Trophoblast cell (in vitro differentiated cells and primary cell): ENCODE data around the gene GBE1.
A peak's percentile ranks its signal among the peaks of the same experiment; 100 is the strongest.

ENCODE experiments used
- DNase-seq, 2 donors: peaks; one replicate each; pipeline ENCODE4 v3.0.0-alpha.2; 2016
- H2AFZ ChIP-seq: 2 replicates; pipeline ENCODE4 v1.6.1; 2013; ENCODE audit warnings: low read length, moderate library complexity, mild to moderate bottlenecking; ENCODE audit not compliant: insufficient read depth, poor library complexity
- H2AK5ac ChIP-seq: 2 replicates; pipeline ENCODE4 v1.6.1; 2013; ENCODE audit warnings: mild to moderate bottlenecking, low read length
- H2BK120ac ChIP-seq: 2 replicates; pipeline ENCODE4 v1.6.1; 2013; ENCODE audit warnings: low read length, mild to moderate bottlenecking, moderate library complexity; ENCODE audit not compliant: insufficient read depth, poor library complexity
- H2BK12ac ChIP-seq: 2 replicates; pipeline ENCODE4 v1.6.1; 2013; ENCODE audit warnings: mild to moderate bottlenecking, low read length, moderate library complexity
- H2BK5ac ChIP-seq: 2 replicates; pipeline ENCODE4 v1.6.1; 2013; ENCODE audit warnings: low read length, low read depth, moderate library complexity, mild to moderate bottlenecking; ENCODE audit not compliant: poor library complexity
- H3K14ac ChIP-seq: 2 replicates; pipeline ENCODE4 v1.6.1; 2013; ENCODE audit warnings: mild to moderate bottlenecking, low read length
- H3K18ac ChIP-seq: 2 replicates; pipeline ENCODE4 v1.6.1; 2013; ENCODE audit warnings: mild to moderate bottlenecking, low read length
- H3K23ac ChIP-seq: 2 replicates; pipeline ENCODE4 v1.6.1; 2013; ENCODE audit warnings: low read length
- H3K27ac ChIP-seq: 2 replicates; pipeline ENCODE4 v1.5.1; 2013; ENCODE audit warnings: low read depth, mild to moderate bottlenecking, inconsistent platforms, low read length, moderate library complexity
- H3K27me3 ChIP-seq: 2 replicates; pipeline ENCODE4 v1.6.1; 2013; ENCODE audit warnings: inconsistent platforms, mild to moderate bottlenecking, low read length, moderate library complexity; ENCODE audit not compliant: insufficient read depth
- H3K36me3 ChIP-seq, 2 experiments: 1 replicate in 1 of 2; 2 replicates in 1 of 2; pipeline ENCODE4 v1.6.1; 2013; ENCODE audit warnings: low read length in 2 of 2, mild to moderate bottlenecking in 2 of 2, moderate library complexity in 1 of 2; ENCODE audit not compliant: insufficient read depth in 2 of 2, control insufficient read depth in 1 of 2
- H3K4ac ChIP-seq: 2 replicates; pipeline ENCODE4 v1.6.1; 2013; ENCODE audit warnings: low read depth, mild to moderate bottlenecking, low read length, moderate library complexity
- H3K4me1 ChIP-seq, 2 experiments: 1 replicate in 1 of 2; 2 replicates in 1 of 2; pipeline ENCODE4 v1.6.1; 2013; ENCODE audit warnings: low read length in 2 of 2, mild to moderate bottlenecking in 2 of 2, moderate library complexity in 1 of 2; ENCODE audit not compliant: insufficient read depth in 2 of 2, control insufficient read depth in 1 of 2
- H3K4me2 ChIP-seq: 2 replicates; pipeline ENCODE4 v1.6.1; 2013; ENCODE audit warnings: inconsistent platforms, mild to moderate bottlenecking, low read length, moderate library complexity
- H3K4me3 ChIP-seq: 2 replicates; pipeline ENCODE4 v1.5.1; 2013; ENCODE audit warnings: mild to moderate bottlenecking, low read depth, low read length, inconsistent platforms
- H3K79me1 ChIP-seq: one replicate; pipeline ENCODE4 v1.6.1; 2013; ENCODE audit warnings: low read length
- H3K79me2 ChIP-seq: 2 replicates; pipeline ENCODE4 v1.6.1; 2013; ENCODE audit warnings: low read length, mild to moderate bottlenecking; ENCODE audit not compliant: control insufficient read depth, insufficient read depth, poor library complexity
- H3K9ac ChIP-seq: 2 replicates; pipeline ENCODE4 v1.6.1; 2013; ENCODE audit warnings: mild to moderate bottlenecking, low read length
- H3K9me3 ChIP-seq: 2 replicates; pipeline ENCODE4 v1.6.1; 2013; ENCODE audit warnings: low read depth, mild to moderate bottlenecking, control low read depth, inconsistent platforms, low read length; ENCODE audit not compliant: insufficient read depth
- H4K12ac ChIP-seq: 2 replicates; pipeline ENCODE4 v1.6.1; 2013; ENCODE audit warnings: low read depth, mild to moderate bottlenecking, low read length, moderate library complexity
- H4K8ac ChIP-seq: 2 replicates; pipeline ENCODE4 v1.6.1; 2013; ENCODE audit warnings: low read depth, mild to moderate bottlenecking, low read length, moderate library complexity
- H4K91ac ChIP-seq: one replicate; pipeline ENCODE4 v1.6.1; 2013; ENCODE audit warnings: low read depth, mild to moderate bottlenecking, low read length, moderate library complexity
- WGBS: extraction: QIAGEN DNeasy Blood & Tissue Kit; methylation state at CpG from one replicate; pipeline ENCODE4 v1.1.7; 2013; ENCODE audit warnings: missing lambda C conversion rate; ENCODE audit not compliant: insufficient read length, insufficient coverage; ENCODE audit errors: extremely low coverage; 5-methylcytosine and 5-hydroxymethylcytosine counted together

Gene GBE1

DNA sequence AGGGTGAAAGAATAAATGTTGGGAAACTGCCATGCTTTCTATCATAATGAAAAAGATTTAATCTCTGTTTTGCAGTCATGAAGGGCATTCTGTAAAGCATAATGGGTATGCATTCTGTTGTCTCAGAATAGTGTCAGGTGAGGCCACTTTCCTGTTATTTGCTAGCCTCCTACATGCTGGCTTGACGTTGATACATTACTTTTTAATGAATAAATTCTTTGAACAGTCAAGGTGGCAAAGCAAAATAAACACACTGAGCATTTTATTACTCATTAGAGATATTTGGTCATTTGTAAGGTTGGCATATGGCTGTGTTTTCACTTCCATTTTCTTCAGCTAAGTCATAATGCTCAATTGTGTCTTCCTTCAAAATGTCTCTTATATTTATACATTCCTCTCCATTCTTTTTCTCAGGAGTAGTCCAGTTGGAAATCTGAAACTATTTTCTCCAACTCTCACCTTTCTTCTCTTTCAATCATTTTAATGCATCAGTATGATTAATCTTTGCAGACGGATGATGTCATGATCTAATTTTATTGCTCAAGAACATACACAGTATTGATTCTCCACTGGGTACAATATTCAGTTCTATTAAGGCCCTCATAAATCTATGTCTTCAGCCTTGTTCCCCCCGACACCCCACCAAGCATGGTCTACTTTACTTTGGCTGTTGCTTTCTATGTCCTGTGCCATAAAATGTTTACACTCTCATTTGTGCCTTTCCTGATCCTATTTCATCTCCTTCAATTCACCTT is 290.7 kb downstream of the GBE1 start:
- H2BK120ac ChIP-seq = no peak overlapping the region
- no peak overlapping the region for H2BK12ac ChIP-seq

DNA sequence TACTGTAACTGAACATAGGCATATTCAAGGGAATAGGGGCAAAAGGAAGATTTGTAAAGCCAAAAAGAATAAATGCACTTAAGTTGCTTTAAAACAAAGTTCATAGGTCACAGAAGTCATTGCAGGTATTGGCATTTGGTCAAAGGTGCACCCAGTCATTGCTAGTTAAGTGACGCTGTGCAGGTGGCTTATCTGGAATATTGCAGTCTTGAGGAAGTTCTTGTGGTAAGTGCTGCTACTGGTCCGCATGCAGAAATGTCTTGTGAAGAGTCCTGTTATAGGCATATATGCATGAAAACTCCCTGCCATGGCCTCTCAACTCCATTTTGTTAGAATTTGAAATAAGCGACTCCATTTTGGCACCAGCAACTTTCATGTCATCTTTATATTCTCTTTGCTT is 293.1 kb downstream of the GBE1 start:
- Histone ChIP-seq H2BK5ac (no peak overlapping the region), H2BK120ac (no peak overlapping the region), H2AK5ac (no peak overlapping the region), H3K23ac (no peak overlapping the region), H4K91ac (no peak overlapping the region), H3K27me3 (no peaks in the 10 kb centered on the region), H3K9me3 (no peaks in the 10 kb centered on the region), H3K79me2 (no peaks in the 10 kb centered on the region), H3K4me1 (peaks cover 0 to 2% of the 10 kb centered on the region in 2 experiments), H2BK12ac (no peak overlapping the region), H3K4me2 (no peak overlapping the region), H3K18ac (no peak overlapping the region), H3K4me3 (no peak overlapping the region), H3K4ac (no peak overlapping the region), H4K8ac (no peak overlapping the region), H3K14ac (no peak overlapping the region), H2AFZ (no peak overlapping the region), H3K27ac (no peak overlapping the region), H3K79me1 (no peaks in the 10 kb centered on the region), H3K9ac (no peak overlapping the region), H4K12ac (no peak overlapping the region), H3K36me3 (no peaks in the 10 kb centered on the region)
- DNase-seq = no peak
- no CpG with 5 or more reads among the region's 3 CpGs for WGBS

More for the DNA sequence above, 290.7 kb downstream of the GBE1 start:
- Histone ChIP-seq H4K12ac (no peak overlapping the region), H3K27ac (no peak overlapping the region), H3K36me3 (no peaks in the 10 kb centered on the region), H2AK5ac (no peak overlapping the region), H2AFZ (no peak overlapping the region), H4K8ac (no peak overlapping the region), H3K4me3 (no peak overlapping the region), H4K91ac (no peak overlapping the region), H3K9ac (no peak overlapping the region), H3K14ac (no peak overlapping the region), H3K18ac (no peak overlapping the region), H3K23ac (no peak overlapping the region), H3K4ac (no peak overlapping the region), H2BK5ac (no peak overlapping the region), H3K79me1 (no peaks in the 10 kb centered on the region), H3K4me2 (no peak overlapping the region), H3K4me1 (peaks cover 2% of the 10 kb centered on the region in 2 experiments), H3K9me3 (no peaks in the 10 kb centered on the region), H3K79me2 (no peaks in the 10 kb centered on the region), H3K27me3 (no peaks in the 10 kb centered on the region)
- DNase-seq = peak in 1 of 2 donors; percentile 71
- no CpG with 5 or more reads among the region's 3 CpGs for WGBS

DNA sequence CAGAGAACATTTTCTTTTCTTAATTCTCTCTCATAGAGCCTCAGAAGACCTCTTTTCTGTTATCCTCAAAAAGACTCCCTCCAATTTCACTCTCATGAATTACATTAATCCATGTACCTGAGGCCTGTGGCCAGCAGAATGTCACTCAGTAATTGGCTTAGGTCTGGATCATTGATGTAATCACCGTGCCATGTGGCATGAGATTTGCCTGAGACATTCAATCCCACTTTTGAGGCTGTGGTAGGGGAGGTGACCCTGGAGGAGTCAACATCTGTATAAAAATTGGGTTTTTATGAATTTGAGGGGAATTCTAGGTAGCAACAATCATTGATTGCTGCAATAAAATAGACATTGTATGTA is 295.3 kb downstream of the GBE1 start:
- Histone ChIP-seq H3K18ac (no peak overlapping the region), H3K9ac (no peak overlapping the region), H3K36me3 (no peaks in the 10 kb centered on the region), H3K4me2 (no peak overlapping the region), H2AFZ (no peak overlapping the region), H3K4ac (no peak overlapping the region), H3K4me3 (no peak overlapping the region), H2BK12ac (no peak overlapping the region), H3K9me3 (no peaks in the 10 kb centered on the region), H3K79me1 (no peaks in the 10 kb centered on the region), H3K27ac (no peak overlapping the region), H4K12ac (no peak overlapping the region), H2BK120ac (no peak overlapping the region), H2BK5ac (no peak overlapping the region), H4K91ac (no peak overlapping the region), H3K27me3 (no peaks in the 10 kb centered on the region), H3K23ac (no peak overlapping the region), H3K14ac (no peak overlapping the region), H3K79me2 (no peaks in the 10 kb centered on the region), H3K4me1 (peaks cover 0 to 2% of the 10 kb centered on the region in 2 experiments), H4K8ac (no peak overlapping the region), H2AK5ac (no peak overlapping the region)
- no peak for DNase-seq
- no CpG with 5 or more reads among the region's 1 CpG for WGBS

DNA sequence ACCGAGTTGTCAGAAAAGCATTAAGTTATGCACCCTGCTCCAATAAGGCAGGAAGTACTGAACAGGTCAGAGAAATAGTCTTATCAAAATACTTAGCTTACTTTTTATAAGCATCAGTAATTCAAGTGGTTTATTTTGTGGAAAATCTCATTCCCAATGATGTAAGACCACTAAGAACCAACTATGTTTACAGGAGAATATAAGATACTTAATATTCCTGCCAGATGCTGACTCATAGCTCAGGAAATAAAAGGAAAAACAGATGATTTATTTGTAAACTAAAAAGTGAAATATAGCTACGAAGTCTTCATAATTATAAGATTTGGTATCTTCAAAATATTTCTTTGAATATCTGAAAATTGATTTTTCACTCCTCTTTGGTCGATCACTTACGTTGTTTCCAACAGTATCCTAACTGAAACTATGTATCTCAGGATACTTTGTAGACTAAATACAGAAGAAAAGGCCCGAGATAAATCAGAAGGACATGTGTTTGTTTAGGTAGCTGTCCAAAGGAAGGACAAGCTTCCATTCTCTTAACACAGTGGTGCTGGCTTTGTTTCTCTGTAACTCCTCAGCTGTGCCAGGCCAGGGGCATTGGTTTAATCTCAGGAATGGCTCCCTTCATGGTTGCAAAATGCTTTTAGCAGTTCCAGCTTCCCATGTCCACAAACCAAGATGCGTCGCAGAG is 295.8 kb downstream of the GBE1 start:
- Histone ChIP-seq H4K91ac (no peak overlapping the region), H4K8ac (no peak overlapping the region), H3K79me1 (no peaks in the 10 kb centered on the region), H3K18ac (no peak overlapping the region), H2BK5ac (no peak overlapping the region), H3K14ac (no peak overlapping the region), H2AFZ (no peak overlapping the region), H3K27ac (no peak overlapping the region), H2BK12ac (no peak overlapping the region), H3K9ac (no peak overlapping the region), H3K23ac (no peak overlapping the region), H4K12ac (no peak overlapping the region), H3K4me2 (no peak overlapping the region), H3K4me3 (no peak overlapping the region), H3K4me1 (peaks cover 0 to 2% of the 10 kb centered on the region in 2 experiments), H3K4ac (no peak overlapping the region), H3K27me3 (no peaks in the 10 kb centered on the region), H3K79me2 (no peaks in the 10 kb centered on the region), H3K9me3 (no peaks in the 10 kb centered on the region), H2BK120ac (no peak overlapping the region), H2AK5ac (no peak overlapping the region), H3K36me3 (no peaks in the 10 kb centered on the region)
- WGBS = no CpG with 5 or more reads among the region's 7 CpGs
- DNase-seq = no peak
